Measurements from ENCODE around the gene SACS. TPM values are rescaled to one million over a fixed set of nuclear protein-coding genes. Genes with fewer than 3 reads are reported as not detected.

Gene SACS
- total RNA-seq, 1 donor from 2014 or later: 56.0 TPM

- TF ChIP-seq CTCF (IDR thresholded peaks at IDR 0.05; ENCODE audit: insufficient read depth, low read length, poor library complexity, severe bottlenecking): no peak
- H3K4me3 ChIP-seq (ENCODE audit: low read depth, low read length): no peak overlapping the region
- DNase-seq (ENCODE audit: low read depth): no peak
These were observed 55.9 kb downstream of the SACS start for GRCh38 chr13:23377579-23377978.

GRCh38 chr13:23375001-23375971, 58.2 kb downstream of the SACS start:
- Histone ChIP-seq H3K27me3 (ENCODE audit: control insufficient read depth, insufficient read depth, low read length) (no peaks in the 10 kb centered on the region), H3K36me3 (ENCODE audit: control insufficient read depth, insufficient read depth, low read length) (no peaks in the 10 kb centered on the region), H3K4me3 (ENCODE audit: low read depth, low read length) (peak overlapping the region; percentile 89)
- peak; percentile 51 for DNase-seq (ENCODE audit: low read depth)
- TF ChIP-seq CTCF (IDR thresholded peaks at IDR 0.05; ENCODE audit: insufficient read depth, low read length, poor library complexity, severe bottlenecking): no peak

More at GRCh38 chr13:23377579-23377978, 55.9 kb downstream of the SACS start:
- Histone ChIP-seq H3K27me3 (ENCODE audit: control insufficient read depth, insufficient read depth, low read length) (no peaks in the 10 kb centered on the region), H3K36me3 (ENCODE audit: control insufficient read depth, insufficient read depth, low read length) (no peaks in the 10 kb centered on the region)

- Histone ChIP-seq H3K4me3 (ENCODE audit: low read depth, low read length) (no peak overlapping the region), H3K36me3 (ENCODE audit: control insufficient read depth, insufficient read depth, low read length) (no peaks in the 10 kb centered on the region), H3K27me3 (ENCODE audit: control insufficient read depth, insufficient read depth, low read length) (no peaks in the 10 kb centered on the region)
- DNase-seq (ENCODE audit: low read depth): no peak
- TF ChIP-seq CTCF (IDR thresholded peaks at IDR 0.05; ENCODE audit: insufficient read depth, low read length, poor library complexity, severe bottlenecking): no peak
These were observed 61.1 kb downstream of the SACS start for GRCh38 chr13:23372264-23372906.

- no peak for TF ChIP-seq CTCF (IDR thresholded peaks at IDR 0.05; ENCODE audit: insufficient read depth, low read length, poor library complexity, severe bottlenecking)
- H3K36me3 ChIP-seq (ENCODE audit: control insufficient read depth, insufficient read depth, low read length): peaks cover 1% of the 10 kb centered on the region
- DNase-seq (ENCODE audit: low read depth): no peak
These were observed 65.6 kb downstream of the SACS start for GRCh38 chr13:23367907-23368306.

GRCh38 chr13:23365652-23366051, 67.8 kb downstream of the SACS start:
- Histone ChIP-seq H3K27me3 (ENCODE audit: control insufficient read depth, insufficient read depth, low read length) (no peaks in the 10 kb centered on the region), H3K36me3 (ENCODE audit: control insufficient read depth, insufficient read depth, low read length) (peaks cover 1% of the 10 kb centered on the region), H3K4me3 (ENCODE audit: low read depth, low read length) (no peak overlapping the region)
- no peak for DNase-seq (ENCODE audit: low read depth)
- TF ChIP-seq CTCF (IDR thresholded peaks at IDR 0.05; ENCODE audit: insufficient read depth, low read length, poor library complexity, severe bottlenecking): no peak

More at GRCh38 chr13:23367907-23368306, 65.6 kb downstream of the SACS start:
- H3K4me3 ChIP-seq (ENCODE audit: low read depth, low read length): no peak overlapping the region
- H3K27me3 ChIP-seq (ENCODE audit: control insufficient read depth, insufficient read depth, low read length): no peaks in the 10 kb centered on the region
